Stimulated activated CD8-positive, alpha-beta memory T cell treated with anti-CD3 and anti-CD28 coated beads, Interleukin-4, amount 100 ng/mL, for 4 hours (primary cell): ENCODE measurements around the gene KANK4.
"Not testable (repeated sequence)": the region's sequence is repeated elsewhere in the genome, so short reads cannot be mapped to it uniquely, and the experiment has no call there.

Experiments
- DNase-seq, 2 donors: peaks; one replicate each; pipeline ENCODE4 v3.0.0-alpha.2; 2020; ENCODE audit warnings: low read depth in 2 of 2, low spot score in 1 of 2

Gene KANK4

DNA sequence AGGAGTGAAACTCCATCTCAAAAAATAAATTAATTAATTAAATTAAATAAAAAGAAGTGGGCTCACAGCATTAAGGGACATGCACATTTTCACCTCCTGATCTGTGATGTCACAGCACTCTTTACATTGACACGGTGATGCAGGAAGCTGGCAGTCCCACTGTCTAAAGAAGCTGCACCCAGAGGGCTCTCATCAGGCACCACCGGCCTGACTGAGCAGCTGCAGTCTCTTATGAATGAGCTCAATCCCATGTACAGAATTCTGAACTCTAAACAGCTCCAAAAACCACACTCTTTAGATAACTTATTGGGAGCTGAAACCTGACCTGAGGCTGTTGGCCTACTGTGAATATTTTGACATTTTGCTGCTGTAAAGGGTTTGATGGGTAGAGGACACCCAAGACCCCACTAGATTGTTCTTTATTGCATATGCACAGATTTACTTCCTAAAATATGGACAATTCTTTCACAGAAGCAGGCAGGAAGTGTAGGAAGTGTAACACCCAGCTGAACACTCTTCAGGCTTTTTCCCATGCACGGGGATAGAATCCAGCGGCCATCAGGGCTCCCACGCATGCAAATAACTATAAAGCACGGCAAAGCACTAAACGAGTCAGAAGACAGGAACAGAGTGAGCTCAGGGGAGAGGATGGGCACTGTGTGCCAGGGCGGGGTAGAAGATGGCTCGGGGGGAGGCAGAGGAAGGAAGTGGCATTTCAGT is 78.4 kb downstream of the KANK4 start:
- no peak for DNase-seq

GRCh38 chr1:62239652-62240403 is 79.4 kb downstream of the KANK4 start:
- not testable (repeated sequence) for DNase-seq

GRCh38 chr1:62238507-62238906 is 80.7 kb downstream of the KANK4 start:
- DNase-seq = no peak

DNA sequence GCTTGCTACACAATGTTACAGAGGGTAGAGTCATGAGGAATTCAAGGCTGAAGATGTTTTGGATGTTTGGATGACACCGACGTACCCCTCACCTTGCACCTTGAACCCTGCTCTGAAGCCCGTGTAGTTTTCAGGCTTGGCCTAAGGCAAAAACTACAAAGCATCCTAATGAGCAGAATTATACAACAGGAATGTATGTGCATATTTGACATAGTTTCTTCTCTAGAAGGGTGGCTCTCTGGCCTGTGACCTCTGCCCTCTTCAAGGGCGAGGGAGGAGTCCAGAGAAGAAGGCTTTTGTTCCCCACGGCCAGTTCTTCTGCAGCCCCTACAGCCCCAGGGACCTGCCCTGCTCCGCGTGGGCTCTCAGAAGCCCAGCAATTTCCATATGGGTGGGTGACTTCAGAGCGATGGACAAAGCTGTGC is 81.3 kb downstream of the KANK4 start:
- no peak for DNase-seq

DNA sequence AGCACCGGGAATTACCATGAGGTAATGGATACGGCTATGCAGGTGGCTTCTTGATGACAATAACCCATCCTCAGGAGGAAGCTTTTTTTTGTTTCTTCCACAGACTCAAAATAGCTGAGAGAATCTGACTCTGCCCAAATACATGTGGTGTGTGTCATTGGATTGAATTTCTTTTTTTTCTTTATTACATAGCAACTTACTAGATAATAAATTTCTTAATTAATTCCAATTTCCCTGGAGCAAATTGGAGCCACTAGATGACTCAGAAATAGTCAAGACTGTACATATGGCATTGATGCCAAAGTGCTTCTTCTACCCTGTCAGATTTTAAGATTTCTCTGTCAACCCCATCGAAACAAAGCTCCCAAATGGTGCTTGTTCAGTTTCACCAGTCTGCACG is 81.9 kb downstream of the KANK4 start:
- DNase-seq = no peak

DNA sequence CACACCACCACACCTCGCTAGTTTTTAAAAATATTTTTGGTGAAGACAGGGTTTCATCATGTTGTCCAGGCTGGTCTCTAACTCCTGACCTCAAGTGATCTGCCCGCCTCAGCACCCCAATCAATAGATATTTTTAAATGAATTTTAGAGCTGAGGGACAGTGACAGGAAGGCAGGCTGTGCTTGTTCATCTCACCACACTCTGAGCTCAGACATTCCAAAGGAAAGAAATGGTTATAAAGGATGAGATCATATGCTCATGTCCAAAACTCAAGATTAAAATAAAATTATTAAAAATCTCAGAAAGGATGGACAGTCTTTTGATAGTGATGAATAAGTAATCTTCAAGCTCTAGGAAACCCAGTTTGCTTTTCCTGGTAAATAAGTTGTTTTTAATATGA is 83.7 kb downstream of the KANK4 start:
- no peak for DNase-seq

GRCh38 chr1:62234688-62235087 is 84.5 kb downstream of the KANK4 start:
- no peak for DNase-seq

GRCh38 chr1:62233926-62234450 is 85.2 kb downstream of the KANK4 start:
- DNase-seq = no peak

- no peak for DNase-seq
Measured at GRCh38 chr1:62232871-62233278, 86.4 kb downstream of the KANK4 start.

- DNase-seq = no peak
Measured at GRCh38 chr1:62230718-62231117, 88.5 kb downstream of the KANK4 start.

DNA sequence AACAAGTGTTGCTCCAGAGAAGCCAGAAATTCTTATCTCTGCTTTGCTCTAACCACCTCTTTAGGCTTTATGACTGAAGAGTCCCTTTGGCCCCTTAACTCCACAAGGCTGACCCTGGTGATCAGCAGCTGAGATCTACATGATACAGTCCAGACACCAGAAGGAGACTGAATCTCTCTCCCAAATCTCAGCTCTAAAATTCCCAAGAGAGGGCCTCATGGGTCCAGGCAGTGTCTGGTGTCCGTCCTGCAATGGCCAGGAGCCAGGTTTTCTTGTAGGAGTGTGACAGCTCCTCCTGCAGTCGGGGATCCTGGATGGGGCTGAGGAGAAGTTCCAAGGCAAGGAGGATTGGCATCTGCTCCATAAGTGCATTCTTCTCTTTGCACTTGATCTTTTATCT is 89.3 kb downstream of the KANK4 start:
- DNase-seq = no peak

DNA sequence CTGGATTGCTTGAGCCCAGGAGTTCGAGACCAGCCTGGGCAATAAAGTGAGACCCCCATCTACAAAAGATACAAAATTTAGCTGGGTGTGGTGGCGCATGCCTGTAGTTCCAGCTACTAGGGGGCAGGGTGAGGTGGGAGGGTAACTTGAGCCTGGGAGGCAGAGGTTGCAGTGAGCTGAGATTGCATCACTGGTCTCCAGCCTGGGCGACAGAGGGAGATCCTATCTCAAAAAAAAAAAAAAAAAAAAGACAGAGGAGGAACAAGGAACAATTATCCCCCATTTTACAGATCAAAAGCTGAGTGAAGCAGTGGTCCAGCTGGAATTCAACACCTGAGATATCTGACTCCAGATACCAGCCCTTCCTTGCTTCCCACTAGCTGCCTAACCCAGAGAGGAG is 89.8 kb downstream of the KANK4 start:
- no peak for DNase-seq

DNA sequence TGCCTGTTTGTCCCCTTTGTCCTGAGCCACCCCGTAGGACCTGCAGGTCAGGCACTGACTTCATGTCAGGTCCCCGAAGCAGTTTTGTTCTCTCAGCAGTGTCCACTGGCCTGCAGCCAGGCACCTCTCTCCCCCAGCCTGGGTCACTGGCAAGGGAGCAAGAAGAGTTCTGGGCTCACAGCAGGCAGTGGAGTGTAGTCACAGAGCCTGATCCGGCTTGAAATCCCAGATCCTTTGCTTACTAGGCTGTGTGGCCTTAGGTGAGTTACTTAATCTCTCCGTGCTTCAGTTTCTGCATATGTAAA is 90.4 kb downstream of the KANK4 start:
- DNase-seq = no peak

DNA sequence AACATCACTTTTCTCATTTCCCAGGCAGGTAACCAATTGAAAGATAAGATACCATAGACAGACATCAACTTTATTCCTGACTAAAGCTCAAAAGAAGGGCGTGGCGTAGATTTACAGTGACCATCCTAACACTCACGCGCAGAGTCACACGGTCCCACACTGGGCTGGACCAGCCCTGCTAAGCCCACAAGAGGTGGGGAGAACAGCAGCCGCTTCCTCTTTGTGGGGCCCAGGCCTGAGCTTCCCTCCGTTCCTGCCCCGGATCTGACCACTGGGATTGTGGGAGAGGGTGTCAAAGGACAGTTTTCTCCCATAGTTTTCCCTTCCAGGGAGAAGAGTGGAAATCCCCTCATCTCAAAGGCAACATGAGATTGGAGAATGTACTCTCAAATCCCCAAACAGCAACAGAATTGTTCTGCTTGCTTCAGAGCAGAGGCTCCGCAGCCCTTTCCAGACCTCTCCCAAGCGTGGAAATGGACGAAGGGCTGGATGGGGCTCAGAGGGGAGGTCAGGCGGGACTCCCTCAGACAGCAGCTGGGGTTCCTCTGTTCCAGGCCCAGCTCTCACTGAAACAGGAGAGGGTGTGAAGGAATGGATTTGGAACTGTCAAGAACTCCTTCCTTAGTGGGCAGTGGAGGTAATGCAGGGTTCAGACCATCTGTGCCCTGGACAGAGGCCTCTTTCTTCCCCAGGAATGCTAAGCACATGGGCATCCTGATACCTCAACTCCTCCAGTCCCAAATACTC is 90.9 kb downstream of the KANK4 start:
- no peak for DNase-seq

DNA sequence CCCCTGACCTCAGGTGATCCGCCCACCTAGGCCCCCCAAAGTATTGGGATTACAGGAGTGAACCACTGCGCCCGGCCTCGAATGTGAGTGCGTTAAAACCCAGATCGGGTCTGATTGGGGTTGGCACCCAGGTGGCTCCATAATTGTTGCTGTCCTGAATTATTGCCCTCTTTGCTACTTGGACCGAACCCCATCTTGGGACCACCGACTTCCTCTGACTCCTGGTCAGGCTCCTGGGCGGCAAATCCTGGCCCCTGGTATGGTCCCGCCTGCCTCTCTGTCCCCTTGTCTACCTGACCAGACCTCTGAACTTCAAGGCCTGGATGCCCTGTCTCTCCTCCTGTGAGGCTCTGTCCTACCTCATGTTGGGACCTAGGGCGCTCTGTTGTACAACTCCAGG is 91.7 kb downstream of the KANK4 start:
- DNase-seq = no peak

DNA sequence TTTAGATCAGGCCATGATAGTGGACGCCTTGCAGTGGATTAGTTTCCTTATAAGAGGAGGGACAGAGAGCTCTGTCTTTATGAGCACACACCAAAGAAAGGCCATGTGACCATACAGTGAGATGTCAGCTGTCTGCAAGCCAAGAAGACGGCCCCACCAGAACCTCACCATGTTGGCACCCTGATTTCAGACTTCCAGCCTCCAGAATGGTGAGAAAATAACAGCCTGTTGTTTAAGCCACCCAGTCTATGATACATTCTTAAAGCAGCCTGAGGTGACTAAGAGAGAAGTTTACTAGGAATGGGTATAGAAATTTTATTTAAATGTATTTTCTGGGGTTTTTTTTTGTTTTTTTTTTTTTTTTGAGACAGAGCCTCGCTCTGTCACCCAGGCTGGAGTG is 95.1 kb downstream of the KANK4 start:
- no peak for DNase-seq

GRCh38 chr1:62222321-62222720 is 96.9 kb downstream of the KANK4 start:
- no peak for DNase-seq

- DNase-seq = no peak
Measured at GRCh38 chr1:62221171-62221570, 98.1 kb downstream of the KANK4 start.

- not testable (repeated sequence) for DNase-seq
Measured at GRCh38 chr1:62220456-62220855, 98.8 kb downstream of the KANK4 start.

DNA sequence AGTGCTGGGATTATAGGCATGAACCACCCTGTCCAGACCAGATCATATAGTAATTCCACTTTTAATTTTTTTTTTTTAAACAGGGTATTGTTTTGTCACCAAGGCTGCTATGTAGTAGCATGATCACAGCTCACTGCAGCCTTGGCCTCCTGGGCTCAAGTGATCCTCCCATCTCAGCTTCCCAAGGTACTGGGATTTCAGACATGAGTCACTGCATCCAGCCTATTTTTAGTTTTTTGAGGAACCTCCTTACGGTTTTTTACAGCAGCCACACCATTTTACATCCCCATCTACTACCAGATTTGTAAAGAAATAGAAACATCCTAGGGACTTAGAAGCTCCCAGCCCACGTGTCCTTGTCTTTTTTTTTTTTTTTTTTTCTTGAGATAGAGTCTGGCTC is 100.6 kb downstream of the KANK4 start:
- DNase-seq = no peak

- DNase-seq = no peak
Measured at GRCh38 chr1:62213075-62213914, 105.9 kb downstream of the KANK4 start.
